Measurements from ENCODE around the gene CPNE9. TPM values are rescaled to one million over a fixed set of nuclear protein-coding genes. Genes with fewer than 3 reads are reported as not detected.

The CPNE9 gene
- total and polyA plus RNA-seq, 2 of the 13 experiments (the other 11 are each of a cell fraction or from before 2014, with no cell fraction given) = 0.20 TPM; not detected in 1

DNA sequence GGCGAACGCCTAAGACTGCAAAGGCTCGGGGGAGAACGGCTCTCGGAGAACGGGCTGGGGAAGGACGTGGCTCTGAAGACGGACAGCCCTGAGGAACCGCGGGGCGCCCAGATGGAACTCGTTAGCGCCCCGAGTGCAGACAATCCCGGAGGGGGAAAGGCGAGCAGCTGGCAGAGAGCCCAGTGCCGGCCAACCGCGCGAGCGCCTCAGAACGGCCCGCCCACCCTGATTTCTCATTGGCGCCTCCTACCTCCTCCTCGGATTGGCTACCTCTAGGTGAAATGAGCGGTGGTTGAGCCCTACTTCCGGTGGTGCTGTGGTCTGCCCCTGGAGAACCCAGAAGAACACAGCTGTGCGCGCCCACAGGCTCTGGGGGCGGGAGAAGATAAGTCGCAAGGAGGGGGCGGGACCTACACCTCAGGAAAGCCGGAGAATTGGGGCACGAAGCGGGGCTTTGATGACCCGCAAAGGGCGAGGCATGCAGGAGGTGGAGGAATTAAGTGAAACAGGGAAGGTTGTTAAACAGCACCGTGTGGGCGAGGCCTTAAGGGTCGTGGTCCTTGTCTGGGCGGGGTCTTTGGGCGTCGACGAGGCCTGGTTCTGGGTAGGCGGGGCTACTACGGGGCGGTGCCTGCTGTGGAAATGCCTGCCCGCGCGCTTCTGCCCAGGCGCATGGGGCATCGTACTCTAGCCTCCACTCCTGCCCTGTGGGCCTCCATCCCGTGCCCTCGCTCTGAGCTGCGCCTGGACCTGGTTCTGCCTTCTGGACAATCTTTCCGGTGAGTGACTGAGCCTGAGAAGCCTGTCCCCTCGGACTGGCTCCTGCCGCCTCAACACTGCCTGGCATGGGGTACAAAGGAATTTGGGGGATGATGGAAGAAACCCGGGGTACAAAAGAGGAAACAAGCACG is 46.3 kb downstream of the CPNE9 start, which contains the start of gene OGG1 (continued):
- no peak for TF ChIP-seq ZNF20 (CRISPR knock-in tag; IDR thresholded peaks at IDR 0.05)
- TF ChIP-seq, protein P1, sequence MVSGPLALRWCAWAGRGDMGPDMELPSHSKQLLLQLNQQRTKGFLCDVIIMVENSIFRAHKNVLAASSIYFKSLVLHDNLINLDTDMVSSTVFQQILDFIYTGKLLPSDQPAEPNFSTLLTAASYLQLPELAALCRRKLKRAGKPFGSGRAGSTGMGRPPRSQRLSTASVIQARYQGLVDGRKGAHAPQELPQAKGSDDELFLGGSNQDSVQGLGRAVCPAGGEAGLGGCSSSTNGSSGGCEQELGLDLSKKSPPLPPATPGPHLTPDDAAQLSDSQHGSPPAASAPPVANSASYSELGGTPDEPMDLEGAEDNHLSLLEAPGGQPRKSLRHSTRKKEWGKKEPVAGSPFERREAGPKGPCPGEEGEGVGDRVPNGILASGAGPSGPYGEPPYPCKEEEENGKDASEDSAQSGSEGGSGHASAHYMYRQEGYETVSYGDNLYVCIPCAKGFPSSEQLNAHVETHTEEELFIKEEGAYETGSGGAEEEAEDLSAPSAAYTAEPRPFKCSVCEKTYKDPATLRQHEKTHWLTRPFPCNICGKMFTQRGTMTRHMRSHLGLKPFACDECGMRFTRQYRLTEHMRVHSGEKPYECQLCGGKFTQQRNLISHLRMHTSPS (CRISPR knock-in tag; IDR thresholded peaks at IDR 0.05; ENCODE audit: low read depth) = peak; percentile 92
- TF ChIP-seq FOXO1 (CRISPR knock-in tag; IDR thresholded peaks at IDR 0.05) = no peak
- peak; percentile 82 for TF ChIP-seq NFYC (CRISPR knock-in tag; IDR thresholded peaks at IDR 0.05)
- TF ChIP-seq, protein P2, sequence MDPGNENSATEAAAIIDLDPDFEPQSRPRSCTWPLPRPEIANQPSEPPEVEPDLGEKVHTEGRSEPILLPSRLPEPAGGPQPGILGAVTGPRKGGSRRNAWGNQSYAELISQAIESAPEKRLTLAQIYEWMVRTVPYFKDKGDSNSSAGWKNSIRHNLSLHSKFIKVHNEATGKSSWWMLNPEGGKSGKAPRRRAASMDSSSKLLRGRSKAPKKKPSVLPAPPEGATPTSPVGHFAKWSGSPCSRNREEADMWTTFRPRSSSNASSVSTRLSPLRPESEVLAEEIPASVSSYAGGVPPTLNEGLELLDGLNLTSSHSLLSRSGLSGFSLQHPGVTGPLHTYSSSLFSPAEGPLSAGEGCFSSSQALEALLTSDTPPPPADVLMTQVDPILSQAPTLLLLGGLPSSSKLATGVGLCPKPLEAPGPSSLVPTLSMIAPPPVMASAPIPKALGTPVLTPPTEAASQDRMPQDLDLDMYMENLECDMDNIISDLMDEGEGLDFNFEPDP (CRISPR knock-in tag; conservative IDR thresholded peaks at IDR 0.05) = no peak
- TF ChIP-seq ZNF644 (CRISPR knock-in tag; IDR thresholded peaks at IDR 0.05; ENCODE audit: low read depth) = no peak
- TF ChIP-seq, protein P3, sequence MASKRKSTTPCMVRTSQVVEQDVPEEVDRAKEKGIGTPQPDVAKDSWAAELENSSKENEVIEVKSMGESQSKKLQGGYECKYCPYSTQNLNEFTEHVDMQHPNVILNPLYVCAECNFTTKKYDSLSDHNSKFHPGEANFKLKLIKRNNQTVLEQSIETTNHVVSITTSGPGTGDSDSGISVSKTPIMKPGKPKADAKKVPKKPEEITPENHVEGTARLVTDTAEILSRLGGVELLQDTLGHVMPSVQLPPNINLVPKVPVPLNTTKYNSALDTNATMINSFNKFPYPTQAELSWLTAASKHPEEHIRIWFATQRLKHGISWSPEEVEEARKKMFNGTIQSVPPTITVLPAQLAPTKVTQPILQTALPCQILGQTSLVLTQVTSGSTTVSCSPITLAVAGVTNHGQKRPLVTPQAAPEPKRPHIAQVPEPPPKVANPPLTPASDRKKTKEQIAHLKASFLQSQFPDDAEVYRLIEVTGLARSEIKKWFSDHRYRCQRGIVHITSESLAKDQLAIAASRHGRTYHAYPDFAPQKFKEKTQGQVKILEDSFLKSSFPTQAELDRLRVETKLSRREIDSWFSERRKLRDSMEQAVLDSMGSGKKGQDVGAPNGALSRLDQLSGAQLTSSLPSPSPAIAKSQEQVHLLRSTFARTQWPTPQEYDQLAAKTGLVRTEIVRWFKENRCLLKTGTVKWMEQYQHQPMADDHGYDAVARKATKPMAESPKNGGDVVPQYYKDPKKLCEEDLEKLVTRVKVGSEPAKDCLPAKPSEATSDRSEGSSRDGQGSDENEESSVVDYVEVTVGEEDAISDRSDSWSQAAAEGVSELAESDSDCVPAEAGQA (IDR thresholded peaks at IDR 0.05; ENCODE audit: low read depth) = no peak
- TF ChIP-seq, protein P3 (CRISPR knock-in tag; IDR thresholded peaks at IDR 0.05; ENCODE audit: borderline replicate concordance) = no peak
- no peak for TF ChIP-seq ZBTB7B (CRISPR knock-in tag; IDR thresholded peaks at IDR 0.05)
- no peak for TF ChIP-seq ZMYM2 (CRISPR knock-in tag; IDR thresholded peaks at IDR 0.05)
- no peak for TF ChIP-seq JUND (CRISPR knock-in tag; IDR thresholded peaks at IDR 0.05)
- TF ChIP-seq, protein P4, sequence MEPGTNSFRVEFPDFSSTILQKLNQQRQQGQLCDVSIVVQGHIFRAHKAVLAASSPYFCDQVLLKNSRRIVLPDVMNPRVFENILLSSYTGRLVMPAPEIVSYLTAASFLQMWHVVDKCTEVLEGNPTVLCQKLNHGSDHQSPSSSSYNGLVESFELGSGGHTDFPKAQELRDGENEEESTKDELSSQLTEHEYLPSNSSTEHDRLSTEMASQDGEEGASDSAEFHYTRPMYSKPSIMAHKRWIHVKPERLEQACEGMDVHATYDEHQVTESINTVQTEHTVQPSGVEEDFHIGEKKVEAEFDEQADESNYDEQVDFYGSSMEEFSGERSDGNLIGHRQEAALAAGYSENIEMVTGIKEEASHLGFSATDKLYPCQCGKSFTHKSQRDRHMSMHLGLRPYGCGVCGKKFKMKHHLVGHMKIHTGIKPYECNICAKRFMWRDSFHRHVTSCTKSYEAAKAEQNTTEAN (CRISPR knock-in tag; conservative IDR thresholded peaks at IDR 0.05) = no peak; the same call in 1 of the 2 replicates
- TF ChIP-seq, protein P5, sequence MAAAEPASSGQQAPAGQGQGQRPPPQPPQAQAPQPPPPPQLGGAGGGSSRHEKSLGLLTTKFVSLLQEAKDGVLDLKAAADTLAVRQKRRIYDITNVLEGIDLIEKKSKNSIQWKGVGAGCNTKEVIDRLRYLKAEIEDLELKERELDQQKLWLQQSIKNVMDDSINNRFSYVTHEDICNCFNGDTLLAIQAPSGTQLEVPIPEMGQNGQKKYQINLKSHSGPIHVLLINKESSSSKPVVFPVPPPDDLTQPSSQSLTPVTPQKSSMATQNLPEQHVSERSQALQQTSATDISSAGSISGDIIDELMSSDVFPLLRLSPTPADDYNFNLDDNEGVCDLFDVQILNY (CRISPR knock-in tag; conservative IDR thresholded peaks at IDR 0.05) = peak; percentile 30; the same call in 1 of the 2 replicates
- TF ChIP-seq HHEX (CRISPR knock-in tag; IDR thresholded peaks at IDR 0.05) = no peak
- peak; percentile 72; the same call in 1 of the 3 replicates for TF ChIP-seq MXI1 (IDR thresholded peaks at IDR 0.05; ENCODE audit: borderline replicate concordance, low read depth, low read length)
- TF ChIP-seq NFATC3 (CRISPR knock-in tag; IDR thresholded peaks at IDR 0.05) = no peak
- TF ChIP-seq ZSCAN9 (CRISPR knock-in tag; IDR thresholded peaks at IDR 0.05; ENCODE audit: borderline replicate concordance) = no peak
- TF ChIP-seq TOPORS (CRISPR knock-in tag; IDR thresholded peaks at IDR 0.05) = peak; percentile 56; the same call in 1 of the 2 replicates

Data from HepG2 (cell line).